ELR (cell line): Measurements from ENCODE around the gene IKZF2.

ENCODE experiments used
- DNase-seq: peaks from one replicate; pipeline ENCODE4 v3.0.0-alpha.2; 2015; ENCODE audit warnings: low read depth

Gene IKZF2

DNA sequence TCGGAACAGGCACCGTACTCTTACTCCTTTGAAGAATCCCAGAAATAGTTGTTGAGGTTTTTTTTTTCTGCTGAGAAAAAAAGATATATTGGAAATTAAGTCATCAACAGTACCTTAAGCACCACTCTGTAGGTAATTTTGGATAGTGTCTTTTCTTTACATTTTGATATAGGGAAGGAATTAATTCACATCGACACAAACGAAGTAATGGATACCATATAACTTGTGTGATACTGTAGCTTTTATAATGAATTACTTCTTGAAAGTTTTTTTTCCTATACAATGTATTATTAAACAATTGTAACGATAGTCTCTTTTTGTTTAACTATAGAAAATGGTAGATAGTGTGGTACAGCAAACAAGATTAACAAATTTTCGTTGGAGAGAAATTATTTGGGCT, 1.5 kb upstream of the IKZF2 start:
- DNase-seq, result no peak

- peak; percentile 81 for DNase-seq
Observed at GRCh38 chr2:213152065-213152794, 818 bp upstream of the IKZF2 start.

- DNase-seq, result peak; percentile 69
Observed at GRCh38 chr2:213150315-213151097, 906 bp downstream of the IKZF2 start.

DNA sequence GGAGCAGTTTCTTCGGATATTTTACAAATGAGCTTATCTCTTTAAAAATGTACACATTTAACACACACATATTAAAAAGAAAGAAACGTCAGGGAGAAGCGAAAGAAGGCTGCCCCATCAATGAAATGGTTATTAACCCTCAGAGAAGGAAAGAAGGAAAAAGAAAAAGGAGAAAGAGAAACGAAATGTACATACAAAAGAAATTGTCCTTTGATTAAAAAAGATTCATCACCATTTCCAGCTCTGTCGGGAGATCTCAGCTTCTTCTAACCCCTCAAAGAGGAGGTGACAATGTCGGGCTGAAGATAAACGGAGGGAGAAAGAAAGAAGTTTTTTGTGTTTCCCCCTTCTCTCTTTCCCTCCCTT, 1.5 kb downstream of the IKZF2 start:
- DNase-seq, result peak; percentile 10

GRCh38 chr2:213149294-213149875, 2.0 kb downstream of the IKZF2 start:
- DNase-seq, result peak; percentile 17

- DNase-seq, result no peak
Observed at GRCh38 chr2:213148572-213149261, 2.7 kb downstream of the IKZF2 start.

DNA sequence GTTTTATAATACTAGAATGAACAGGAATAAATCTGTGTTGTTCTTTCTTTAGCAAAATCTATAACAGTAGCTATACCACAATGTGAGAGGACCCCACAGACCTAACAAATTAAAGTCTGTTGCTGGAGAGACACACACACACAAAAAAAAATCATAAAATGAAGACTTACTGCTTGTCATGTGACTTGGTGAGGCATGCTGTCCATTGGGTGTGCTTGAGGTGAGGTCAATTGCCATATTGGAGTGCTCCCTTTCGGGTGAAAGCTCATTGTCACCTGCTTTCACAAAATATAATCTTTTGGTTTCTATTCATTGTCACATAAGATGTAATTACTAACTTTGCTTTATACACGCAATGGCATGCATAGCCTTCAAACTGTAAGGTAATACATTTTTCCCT, 3.9 kb downstream of the IKZF2 start:
- no peak for DNase-seq

DNA sequence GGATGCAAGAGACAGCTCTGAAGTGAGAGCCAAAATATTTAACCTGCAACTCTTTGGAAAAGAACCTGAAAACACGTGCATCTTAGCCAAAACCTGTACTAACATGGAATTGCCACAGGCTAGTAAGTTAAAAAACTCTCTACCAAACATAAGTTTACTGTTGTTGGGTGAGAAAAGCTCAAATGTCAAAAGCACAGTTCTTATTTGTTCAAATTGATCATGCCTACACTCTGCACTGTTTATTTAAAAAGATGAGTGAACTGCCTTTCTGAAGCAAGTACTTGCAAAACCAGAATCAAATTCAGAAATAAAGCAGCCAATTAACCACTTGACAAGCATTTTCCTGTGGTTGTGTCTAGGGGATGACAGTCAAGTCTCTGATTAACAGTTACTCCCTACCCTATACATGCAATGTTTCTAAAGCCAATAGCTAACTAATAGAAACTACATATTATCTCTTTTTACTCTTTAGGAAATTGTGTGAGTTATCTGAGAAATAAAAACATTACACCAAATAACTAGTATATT, 5.6 kb downstream of the IKZF2 start:
- DNase-seq, result no peak

- DNase-seq, result no peak
Observed at GRCh38 chr2:213137064-213137463, 14.3 kb downstream of the IKZF2 start.

- DNase-seq, result no peak
Observed at GRCh38 chr2:213129311-213129710, 22.1 kb downstream of the IKZF2 start.

GRCh38 chr2:213125646-213126347, 25.6 kb downstream of the IKZF2 start:
- DNase-seq, result peak; percentile 38

DNA sequence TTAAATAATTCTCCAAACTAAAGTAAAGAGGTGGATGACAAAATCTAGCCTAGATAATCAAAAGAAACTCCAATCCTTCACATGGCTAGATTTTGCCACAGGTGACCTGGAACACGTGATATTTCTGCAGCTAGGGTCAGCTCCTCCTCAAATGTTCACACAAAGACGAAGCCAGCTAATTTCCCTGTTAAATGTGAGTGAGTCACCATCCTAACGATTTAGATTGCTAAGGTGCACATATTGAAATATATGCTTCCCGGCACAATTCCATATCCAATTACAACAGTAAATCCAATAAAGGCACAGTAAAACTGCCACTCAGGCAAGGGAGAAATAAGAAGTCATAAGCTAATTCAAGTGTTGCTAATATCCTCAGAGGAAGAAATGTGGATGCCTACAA, 28.7 kb downstream of the IKZF2 start:
- no peak for DNase-seq

DNA sequence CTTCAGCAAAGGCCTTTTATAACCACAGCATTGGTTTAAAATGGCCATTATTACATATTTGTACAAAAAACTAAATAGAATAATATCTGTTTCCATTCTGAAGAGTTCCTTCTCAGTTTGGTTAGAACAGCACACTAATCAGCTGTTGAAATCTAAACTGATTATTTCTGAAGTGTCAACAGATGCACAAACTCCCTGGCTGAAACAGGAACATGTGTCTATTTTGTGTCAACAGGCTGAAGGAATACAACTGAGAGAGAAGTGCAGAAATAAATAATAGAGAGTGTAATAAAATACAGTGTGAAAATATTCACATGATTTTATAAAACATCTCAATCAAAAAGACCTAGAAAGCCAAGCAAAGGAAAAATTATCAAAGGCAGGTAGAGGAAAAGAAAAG, 29.7 kb downstream of the IKZF2 start:
- no peak for DNase-seq

DNA sequence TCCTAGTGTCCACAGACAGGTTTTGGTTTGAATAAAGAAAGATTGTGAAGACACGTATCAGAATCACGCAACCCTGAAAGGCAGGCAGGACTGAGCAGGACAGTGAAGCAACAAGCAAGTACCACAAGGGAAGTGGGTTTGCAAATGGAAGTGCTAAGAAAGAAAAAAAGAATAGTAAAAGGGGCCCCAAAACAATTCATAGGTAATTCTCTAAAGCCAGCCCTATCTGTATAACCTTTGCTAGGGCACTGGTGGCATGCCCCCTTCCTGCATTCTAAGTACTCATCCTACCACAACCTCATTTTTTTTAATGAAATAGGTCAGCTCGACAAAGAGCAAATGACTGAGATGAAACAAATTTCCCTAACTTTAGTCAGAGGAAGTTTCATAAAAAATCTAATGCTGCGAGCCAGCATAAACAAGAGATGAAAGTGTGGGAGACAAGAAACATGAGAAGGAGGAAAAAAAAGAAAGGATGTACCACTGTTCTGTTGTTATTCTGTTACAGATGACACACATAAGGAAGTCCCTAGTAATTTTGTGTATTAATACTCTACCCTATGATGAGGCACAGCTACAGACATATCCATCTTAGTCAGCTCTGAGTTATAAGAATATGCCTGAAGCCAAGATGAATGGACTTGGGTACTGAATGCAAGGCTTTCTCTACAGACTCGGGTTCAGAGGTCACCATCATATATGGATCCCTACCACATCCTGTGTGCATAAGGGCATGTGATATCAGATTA, 32.2 kb downstream of the IKZF2 start:
- DNase-seq, result peak; percentile 88

DNA sequence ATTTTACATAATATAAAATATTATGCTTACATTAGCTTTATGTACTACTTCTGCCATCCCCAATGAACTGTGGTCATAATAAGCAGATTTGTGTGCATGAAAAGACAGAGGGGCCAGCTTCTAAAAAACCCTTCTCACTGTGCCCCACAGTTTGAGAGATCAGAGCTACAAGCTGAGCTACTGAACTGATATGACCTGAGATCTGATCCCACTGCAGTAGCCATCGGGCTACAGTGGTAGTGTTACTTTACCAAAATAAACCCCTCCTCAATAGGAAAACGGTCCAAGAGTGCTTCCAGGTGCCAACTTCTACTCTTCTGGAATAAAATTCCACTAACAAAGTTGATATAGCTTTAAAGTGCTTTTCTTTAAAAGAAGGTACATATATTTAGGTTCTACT, 43.1 kb downstream of the IKZF2 start:
- DNase-seq, result no peak

GRCh38 chr2:213107728-213108127, 43.7 kb downstream of the IKZF2 start:
- DNase-seq, result no peak

GRCh38 chr2:213105212-213105611, 46.2 kb downstream of the IKZF2 start:
- DNase-seq, result no peak

DNA sequence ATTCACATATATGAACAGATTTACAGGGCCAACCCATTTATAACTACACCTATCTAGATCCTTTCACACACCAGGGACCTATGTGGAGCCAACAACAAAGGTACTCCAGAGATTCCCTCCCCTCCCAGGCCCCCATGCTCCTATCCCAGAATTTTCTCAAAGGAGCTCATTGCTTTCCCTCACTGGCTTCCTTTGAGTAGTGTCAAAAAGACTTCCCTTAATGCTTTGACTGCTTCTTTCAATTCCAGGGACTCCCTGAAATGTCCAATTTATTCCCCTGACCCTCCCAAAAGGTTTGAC, 46.6 kb downstream of the IKZF2 start:
- DNase-seq, result no peak

DNA sequence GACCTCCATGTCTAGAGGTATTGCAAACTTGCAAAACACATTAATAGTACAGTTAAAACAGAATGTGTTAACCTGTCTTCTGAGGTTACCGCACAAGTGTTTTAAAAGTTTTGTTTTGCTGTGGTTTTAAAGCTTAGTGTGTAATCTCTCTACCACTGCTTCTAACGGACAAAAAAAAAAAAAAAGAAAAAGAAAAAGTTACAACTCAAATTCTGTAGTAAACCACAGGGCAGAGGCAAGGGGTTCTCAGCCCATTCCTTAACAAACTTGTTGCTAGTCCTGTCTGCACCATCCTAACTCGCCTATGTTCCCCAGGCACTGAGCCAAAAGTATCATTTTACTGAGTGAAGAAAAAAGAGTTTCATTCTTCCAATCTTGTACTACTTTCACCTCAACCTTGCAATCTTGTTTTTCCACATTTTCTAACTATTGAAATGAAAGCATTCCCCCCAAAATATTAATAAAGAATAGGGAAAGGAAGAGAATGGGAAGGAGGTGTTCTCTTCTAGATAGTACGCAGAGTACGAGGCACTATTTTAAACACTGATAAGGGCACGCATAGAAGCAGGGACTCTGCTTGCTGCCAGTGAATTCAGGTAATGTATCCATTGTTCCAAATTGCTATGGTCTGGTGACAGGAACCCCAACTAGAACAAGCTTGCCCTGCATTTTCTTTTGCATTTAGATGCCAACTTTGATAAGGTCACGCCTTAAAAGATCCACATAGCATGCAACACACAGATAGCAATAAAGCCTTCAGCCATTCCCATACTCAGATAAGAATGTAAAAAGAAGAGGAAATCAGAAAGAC, 47.1 kb downstream of the IKZF2 start:
- DNase-seq, result no peak

DNA sequence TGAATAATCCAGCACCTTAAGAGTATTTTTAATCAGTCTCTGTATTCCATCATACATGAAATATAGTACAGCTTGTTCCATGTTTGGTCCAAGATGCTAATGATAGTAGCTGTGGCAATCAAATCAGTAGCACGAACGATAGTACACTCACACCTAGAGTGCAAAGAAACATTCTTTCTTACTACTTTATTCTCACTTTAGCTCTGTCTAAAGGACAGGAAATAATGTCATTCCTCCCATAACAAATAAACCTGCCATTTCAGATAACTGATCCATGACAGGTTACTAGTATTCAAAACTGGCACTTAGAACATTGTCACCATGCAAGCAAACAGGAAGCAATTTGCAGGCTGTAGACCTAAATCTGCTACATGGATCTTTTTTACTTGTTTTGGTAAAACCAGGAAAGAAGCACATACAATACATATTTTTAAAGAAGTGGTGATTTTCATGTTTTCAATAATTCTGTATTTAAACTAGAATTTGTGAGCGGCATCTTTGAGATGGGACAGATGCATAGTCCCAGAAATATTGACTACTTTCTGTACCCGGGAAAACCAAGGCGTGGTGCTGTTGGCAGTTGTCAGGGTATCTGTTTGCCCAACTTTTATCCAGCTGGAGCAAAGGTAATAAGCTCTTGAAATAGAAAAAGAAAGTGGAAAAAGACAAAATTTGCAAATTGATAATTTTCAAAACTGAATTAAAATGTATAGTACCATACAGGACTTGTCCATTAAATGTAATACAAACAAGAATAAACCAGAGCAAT, 49.5 kb downstream of the IKZF2 start:
- no peak for DNase-seq
